Measurements from ENCODE around the gene EPC1. TPM values are rescaled to one million over a fixed set of nuclear protein-coding genes. Genes with fewer than 3 reads are reported as not detected.
"Not testable (repeated sequence)": the region's sequence is repeated elsewhere in the genome, so short reads cannot be mapped to it uniquely, and the experiment has no call there.

EPC1 gene
- total and polyA plus RNA-seq, 4 donors: 44.5 to 71.5 (median 51.0) TPM

GRCh38 chr10:32246685-32247084 lies 100.3 kb downstream of the EPC1 start:
- H3K27me3 ChIP-seq (ENCODE audit: control insufficient read depth, insufficient read depth, low read length): no peaks in the 10 kb centered on the region
- H3K36me3 ChIP-seq (ENCODE audit: control insufficient read depth, insufficient read depth, low read length): no peaks in the 10 kb centered on the region
- H3K4me3 ChIP-seq (ENCODE audit: low read depth, low read length): no peak overlapping the region
- no peaks in the 10 kb centered on the region for H3K4me1 ChIP-seq (ENCODE audit: control insufficient read depth, insufficient read depth, low read length)
- WGBS (ENCODE audit: insufficient coverage): 90% methylated on average over 3 of the region's 3 CpGs
- H3K9me3 ChIP-seq (ENCODE audit: control insufficient read depth, insufficient read depth, low read length): no peaks in the 10 kb centered on the region
- no peak for DNase-seq (ENCODE audit: low read depth in 4 of 6, low spot score in 6 of 6)
- H3K27ac ChIP-seq (ENCODE audit: low read depth, low read length): no peak overlapping the region

- H3K4me3 ChIP-seq (ENCODE audit: low read depth, low read length): no peak overlapping the region
- no peak overlapping the region for H3K27ac ChIP-seq (ENCODE audit: low read depth, low read length)
- no peaks in the 10 kb centered on the region for H3K27me3 ChIP-seq (ENCODE audit: control insufficient read depth, insufficient read depth, low read length)
- no peaks in the 10 kb centered on the region for H3K36me3 ChIP-seq (ENCODE audit: control insufficient read depth, insufficient read depth, low read length)
- DNase-seq (ENCODE audit: low read depth in 4 of 6, low spot score in 6 of 6): no peak
- 83% methylated on average over 1 of the region's 8 CpGs for WGBS (ENCODE audit: insufficient coverage)
- H3K9me3 ChIP-seq (ENCODE audit: control insufficient read depth, insufficient read depth, low read length): no peaks in the 10 kb centered on the region
- H3K4me1 ChIP-seq (ENCODE audit: control insufficient read depth, insufficient read depth, low read length): no peaks in the 10 kb centered on the region
Observed at GRCh38 chr10:32245760-32246159, 101.2 kb downstream of the EPC1 start.

- Histone ChIP-seq H3K4me1 (ENCODE audit: control insufficient read depth, insufficient read depth, low read length) (no peaks in the 10 kb centered on the region), H3K36me3 (ENCODE audit: control insufficient read depth, insufficient read depth, low read length) (no peaks in the 10 kb centered on the region), H3K4me3 (ENCODE audit: low read depth, low read length) (no peak overlapping the region), H3K9me3 (ENCODE audit: control insufficient read depth, insufficient read depth, low read length) (no peaks in the 10 kb centered on the region), H3K27me3 (ENCODE audit: control insufficient read depth, insufficient read depth, low read length) (no peaks in the 10 kb centered on the region), H3K27ac (ENCODE audit: low read depth, low read length) (no peak overlapping the region)
- no peak for DNase-seq (ENCODE audit: low read depth in 4 of 6, low spot score in 6 of 6)
- 90% methylated on average over 2 of the region's 3 CpGs for WGBS (ENCODE audit: insufficient coverage)
Observed at GRCh38 chr10:32244421-32245207, 102.3 kb downstream of the EPC1 start.

- no peaks in the 10 kb centered on the region for H3K36me3 ChIP-seq (ENCODE audit: control insufficient read depth, insufficient read depth, low read length)
- no peak for DNase-seq (ENCODE audit: low read depth in 4 of 6, low spot score in 6 of 6)
- 100% methylated on average over 2 of the region's 4 CpGs for WGBS (ENCODE audit: insufficient coverage)
Observed at GRCh38 chr10:32244011-32244410, 102.9 kb downstream of the EPC1 start.

GRCh38 chr10:32241946-32242345 lies 105.0 kb downstream of the EPC1 start:
- no peak overlapping the region for H3K27ac ChIP-seq (ENCODE audit: low read depth, low read length)
- no peaks in the 10 kb centered on the region for H3K36me3 ChIP-seq (ENCODE audit: control insufficient read depth, insufficient read depth, low read length)
- no peaks in the 10 kb centered on the region for H3K4me1 ChIP-seq (ENCODE audit: control insufficient read depth, insufficient read depth, low read length)
- no peak overlapping the region for H3K4me3 ChIP-seq (ENCODE audit: low read depth, low read length)
- no peak for DNase-seq (ENCODE audit: low read depth in 4 of 6, low spot score in 6 of 6)
- no peaks in the 10 kb centered on the region for H3K9me3 ChIP-seq (ENCODE audit: control insufficient read depth, insufficient read depth, low read length)
- H3K27me3 ChIP-seq (ENCODE audit: control insufficient read depth, insufficient read depth, low read length): no peaks in the 10 kb centered on the region

More at GRCh38 chr10:32244011-32244410, 102.9 kb downstream of the EPC1 start:
- no peak overlapping the region for H3K27ac ChIP-seq (ENCODE audit: low read depth, low read length)
- no peaks in the 10 kb centered on the region for H3K27me3 ChIP-seq (ENCODE audit: control insufficient read depth, insufficient read depth, low read length)
- H3K9me3 ChIP-seq (ENCODE audit: control insufficient read depth, insufficient read depth, low read length): no peaks in the 10 kb centered on the region
- no peak overlapping the region for H3K4me3 ChIP-seq (ENCODE audit: low read depth, low read length)
- H3K4me1 ChIP-seq (ENCODE audit: control insufficient read depth, insufficient read depth, low read length): no peaks in the 10 kb centered on the region

- no CpG with 5 or more reads among the region's 1 CpG for WGBS (ENCODE audit: insufficient coverage)
- Histone ChIP-seq H3K27me3 (ENCODE audit: control insufficient read depth, insufficient read depth, low read length) (no peaks in the 10 kb centered on the region), H3K4me1 (ENCODE audit: control insufficient read depth, insufficient read depth, low read length) (no peaks in the 10 kb centered on the region), H3K36me3 (ENCODE audit: control insufficient read depth, insufficient read depth, low read length) (no peaks in the 10 kb centered on the region), H3K9me3 (ENCODE audit: control insufficient read depth, insufficient read depth, low read length) (no peaks in the 10 kb centered on the region), H3K4me3 (ENCODE audit: low read depth, low read length) (no peak overlapping the region), H3K27ac (ENCODE audit: low read depth, low read length) (no peak overlapping the region)
- no peak for DNase-seq (ENCODE audit: low read depth in 4 of 6, low spot score in 6 of 6)
Observed at GRCh38 chr10:32240471-32240870, 106.5 kb downstream of the EPC1 start.

- H3K27me3 ChIP-seq (ENCODE audit: control insufficient read depth, insufficient read depth, low read length): no peaks in the 10 kb centered on the region
- H3K36me3 ChIP-seq (ENCODE audit: control insufficient read depth, insufficient read depth, low read length): no peaks in the 10 kb centered on the region
- H3K27ac ChIP-seq (ENCODE audit: low read depth, low read length): no peak overlapping the region
- H3K4me1 ChIP-seq (ENCODE audit: control insufficient read depth, insufficient read depth, low read length): no peaks in the 10 kb centered on the region
- DNase-seq (ENCODE audit: low read depth in 4 of 6, low spot score in 6 of 6): no peak
- H3K4me3 ChIP-seq (ENCODE audit: low read depth, low read length): no peak overlapping the region
- H3K9me3 ChIP-seq (ENCODE audit: control insufficient read depth, insufficient read depth, low read length): no peaks in the 10 kb centered on the region
Observed at GRCh38 chr10:32239769-32240168, 107.2 kb downstream of the EPC1 start.

- Histone ChIP-seq H3K27ac (ENCODE audit: low read depth, low read length) (no peak overlapping the region), H3K27me3 (ENCODE audit: control insufficient read depth, insufficient read depth, low read length) (no peaks in the 10 kb centered on the region), H3K4me3 (ENCODE audit: low read depth, low read length) (no peak overlapping the region), H3K9me3 (ENCODE audit: control insufficient read depth, insufficient read depth, low read length) (no peaks in the 10 kb centered on the region), H3K4me1 (ENCODE audit: control insufficient read depth, insufficient read depth, low read length) (no peaks in the 10 kb centered on the region), H3K36me3 (ENCODE audit: control insufficient read depth, insufficient read depth, low read length) (no peaks in the 10 kb centered on the region)
- WGBS (ENCODE audit: insufficient coverage): no CpG with 5 or more reads among the region's 3 CpGs
- no peak for DNase-seq (ENCODE audit: low read depth in 4 of 6, low spot score in 6 of 6)
Observed at GRCh38 chr10:32237644-32238345, 109.2 kb downstream of the EPC1 start.

GRCh38 chr10:32234471-32234870 lies 112.5 kb downstream of the EPC1 start:
- no CpG with 5 or more reads among the region's 1 CpG for WGBS (ENCODE audit: insufficient coverage)
- no peaks in the 10 kb centered on the region for H3K4me1 ChIP-seq (ENCODE audit: control insufficient read depth, insufficient read depth, low read length)
- H3K9me3 ChIP-seq (ENCODE audit: control insufficient read depth, insufficient read depth, low read length): no peaks in the 10 kb centered on the region
- H3K27ac ChIP-seq (ENCODE audit: low read depth, low read length): no peak overlapping the region
- no peak overlapping the region for H3K4me3 ChIP-seq (ENCODE audit: low read depth, low read length)
- H3K27me3 ChIP-seq (ENCODE audit: control insufficient read depth, insufficient read depth, low read length): no peaks in the 10 kb centered on the region
- no peaks in the 10 kb centered on the region for H3K36me3 ChIP-seq (ENCODE audit: control insufficient read depth, insufficient read depth, low read length)
- no peak for DNase-seq (ENCODE audit: low read depth in 4 of 6, low spot score in 6 of 6)

GRCh38 chr10:32233375-32233774 lies 113.6 kb downstream of the EPC1 start:
- not testable (repeated sequence) for H3K27me3 ChIP-seq (ENCODE audit: control insufficient read depth, insufficient read depth, low read length); H3K9me3 ChIP-seq (ENCODE audit: control insufficient read depth, insufficient read depth, low read length); H3K4me1 ChIP-seq (ENCODE audit: control insufficient read depth, insufficient read depth, low read length); H3K27ac ChIP-seq (ENCODE audit: low read depth, low read length); H3K4me3 ChIP-seq (ENCODE audit: low read depth, low read length); DNase-seq (ENCODE audit: low read depth in 4 of 6, low spot score in 6 of 6); H3K36me3 ChIP-seq (ENCODE audit: control insufficient read depth, insufficient read depth, low read length)
- WGBS (ENCODE audit: insufficient coverage): 91% methylated on average over 25 of the region's 36 CpGs
